Body of pancreas (tissue), 4 donors: ENCODE measurements around the gene CASP6. TPM values are rescaled to one million over a fixed set of nuclear protein-coding genes. Genes with fewer than 3 reads are reported as not detected.

Source experiments
- ATAC-seq: fragments of 150-250 bp; one replicate; pipeline ENCODE4 v1.9.1; 2016
- DNase-seq, 4 donors: peaks; one replicate each; pipeline ENCODE4 v3.0.0-alpha.2; 2019
- H3K27ac ChIP-seq, 4 donors: fragments of 200-600 bp; sonication (generic); 1 replicate in 3 of 4; 2 replicates in 1 of 4; pipeline versions ENCODE4 v1.5.1 to v1.6.1; 2016 to 2019; ENCODE audit warnings: mild to moderate bottlenecking in 1 of 4, mixed read lengths in 1 of 4, moderate library complexity in 1 of 4
- H3K27me3 ChIP-seq, 2 donors: fragments of 200-600 bp; sonication (generic); one replicate each; pipeline ENCODE4 v1.6.0; 2016; ENCODE audit warnings: mild to moderate bottlenecking in 1 of 2
- H3K36me3 ChIP-seq, 2 donors: fragments of 200-600 bp; sonication (generic); replicated peaks in 1 of 2; 2 replicates each; pipeline ENCODE4 v1.5.1; 2016; ENCODE audit warnings: low read depth in 2 of 2; ENCODE audit not compliant: insufficient read depth in 1 of 2
- H3K4me1 ChIP-seq: fragments of 200-600 bp; sonication (generic); one replicate; pipeline ENCODE4 v1.6.0; 2016
- H3K4me3 ChIP-seq, 2 donors: fragments of 200-600 bp; sonication (generic); 1 replicate in 1 of 2; 2 replicates in 1 of 2; pipeline ENCODE4 v1.5.1; 2016 to 2019
- H3K9me3 ChIP-seq, 3 donors: fragments of 200-600 bp; sonication (generic); 1 replicate in 2 of 3; 2 replicates in 1 of 3; pipeline ENCODE4 v1.5.1; 2016
- POLR2A ChIP-seq, 3 donors: fragments of 450-650 bp; IDR thresholded peaks; one replicate each; pipeline ENCODE4 v1.6.1; 2016; ENCODE audit warnings: antibody characterized with exemption in 3 of 3, mild to moderate bottlenecking in 2 of 3
- WGBS, 2 donors: methylation state at CpG; one replicate each; pipeline ENCODE4 v1.1.5; 2017; 5-methylcytosine and 5-hydroxymethylcytosine counted together
- intact Hi-C: fragments of 100-400 bp; cut with DNase I; formaldehyde crosslinking; loops from one replicate; pipeline ENCODE4 v1.15.1; 2023
- total RNA-seq, 2 donors: library from RNA; depleted of rRNA; stranded (reverse); fragments of >200 nt; gene quantifications; one replicate each; pipeline ENCODE4 v1.1.0, GENCODE V29; 2016
- TF ChIP-seq, protein P1 (sequence below), 7 experiments: fragments of 450-650 bp in 4 of 7; fragments of 200-600 bp in 3 of 7; sonication (generic) in 3 of 7; IDR thresholded peaks; one replicate each; pipeline ENCODE4 v1.5.1; 2016 to 2019; ENCODE audit warnings: antibody characterized with exemption in 7 of 7

The CASP6 gene
- total RNA-seq, 2 donors from 2014 or later: 8.6 to 9.6 TPM

DNA sequence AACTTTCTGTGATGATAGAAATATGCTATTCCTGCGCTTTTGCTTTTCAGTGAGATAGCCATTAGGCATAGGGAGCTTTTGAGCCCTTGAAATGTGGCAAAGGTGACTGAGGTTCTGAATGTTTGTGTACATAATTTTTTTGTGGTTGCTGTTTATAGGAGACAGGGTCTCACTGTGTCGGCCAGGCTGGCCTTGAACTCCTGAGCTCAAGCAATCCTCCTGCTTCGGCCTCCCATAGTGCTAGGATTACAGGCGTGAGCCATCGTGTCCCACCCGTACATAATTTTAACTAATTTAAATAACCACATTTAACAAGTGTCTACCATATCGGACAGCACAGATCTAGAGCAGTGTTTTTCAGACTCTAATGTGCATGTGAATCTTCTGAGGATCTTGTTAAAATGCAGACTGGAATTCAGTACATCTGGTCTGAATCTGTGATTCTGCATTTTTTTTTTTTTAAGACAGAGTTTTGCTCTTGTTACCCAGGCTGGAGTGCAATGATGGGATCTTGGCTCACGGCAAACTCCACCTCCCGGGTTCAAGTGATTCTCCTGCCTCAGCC, 45.3 kb downstream of the CASP6 start:
- 84 to 86% methylated on average over 9 of the region's 9 CpGs for WGBS, 2 donors
- no peaks in the 10 kb centered on the region for H3K9me3 ChIP-seq
- intact Hi-C loops: no loop called here
- no peaks in the 10 kb centered on the region for H3K4me1 ChIP-seq
- no peak overlapping the region for H3K27ac ChIP-seq
- TF ChIP-seq POLR2A (IDR thresholded peaks at IDR 0.05): no peak
- TF ChIP-seq, protein P1, sequence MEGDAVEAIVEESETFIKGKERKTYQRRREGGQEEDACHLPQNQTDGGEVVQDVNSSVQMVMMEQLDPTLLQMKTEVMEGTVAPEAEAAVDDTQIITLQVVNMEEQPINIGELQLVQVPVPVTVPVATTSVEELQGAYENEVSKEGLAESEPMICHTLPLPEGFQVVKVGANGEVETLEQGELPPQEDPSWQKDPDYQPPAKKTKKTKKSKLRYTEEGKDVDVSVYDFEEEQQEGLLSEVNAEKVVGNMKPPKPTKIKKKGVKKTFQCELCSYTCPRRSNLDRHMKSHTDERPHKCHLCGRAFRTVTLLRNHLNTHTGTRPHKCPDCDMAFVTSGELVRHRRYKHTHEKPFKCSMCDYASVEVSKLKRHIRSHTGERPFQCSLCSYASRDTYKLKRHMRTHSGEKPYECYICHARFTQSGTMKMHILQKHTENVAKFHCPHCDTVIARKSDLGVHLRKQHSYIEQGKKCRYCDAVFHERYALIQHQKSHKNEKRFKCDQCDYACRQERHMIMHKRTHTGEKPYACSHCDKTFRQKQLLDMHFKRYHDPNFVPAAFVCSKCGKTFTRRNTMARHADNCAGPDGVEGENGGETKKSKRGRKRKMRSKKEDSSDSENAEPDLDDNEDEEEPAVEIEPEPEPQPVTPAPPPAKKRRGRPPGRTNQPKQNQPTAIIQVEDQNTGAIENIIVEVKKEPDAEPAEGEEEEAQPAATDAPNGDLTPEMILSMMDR (IDR thresholded peaks at IDR 0.05): no peak
- ATAC-seq (no peak), DNase-seq (no peak)
- no peaks in the 10 kb centered on the region for H3K27me3 ChIP-seq
- no peaks in the 10 kb centered on the region for H3K36me3 ChIP-seq
- no peak overlapping the region for H3K4me3 ChIP-seq

DNA sequence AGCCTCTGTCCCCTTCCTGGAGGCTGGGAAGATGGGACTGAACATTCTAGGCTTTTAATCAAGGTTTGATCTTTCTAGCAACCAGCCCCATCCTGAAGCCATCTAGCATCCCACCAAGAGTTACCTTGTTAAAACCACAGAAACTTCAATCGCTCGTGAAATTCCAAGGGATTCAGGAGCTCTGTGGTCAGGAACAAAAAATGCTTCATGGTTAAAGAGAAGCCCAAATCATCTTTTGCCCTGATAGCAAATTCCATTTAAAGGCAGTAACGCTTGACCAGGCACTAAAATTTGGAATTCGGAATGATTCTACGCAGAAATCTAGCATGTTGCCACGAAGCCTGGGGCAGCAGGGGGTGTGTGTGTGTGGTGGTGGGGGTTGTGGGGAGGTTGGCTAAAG, 47.8 kb downstream of the CASP6 start:
- H3K27ac ChIP-seq: no peak overlapping the region
- no peaks in the 10 kb centered on the region for H3K9me3 ChIP-seq
- no peaks in the 10 kb centered on the region for H3K4me1 ChIP-seq
- no peak for DNase-seq
- intact Hi-C loops: no loop called here
- H3K27me3 ChIP-seq: no peaks in the 10 kb centered on the region
- no peaks in the 10 kb centered on the region for H3K36me3 ChIP-seq
- H3K4me3 ChIP-seq: no peak overlapping the region
- TF ChIP-seq POLR2A (IDR thresholded peaks at IDR 0.05): no peak
- TF ChIP-seq, protein P1 (IDR thresholded peaks at IDR 0.05): no peak
- WGBS, 2 donors: 44 to 73% methylated on average over 6 of the region's 6 CpGs
- no peak for ATAC-seq

DNA sequence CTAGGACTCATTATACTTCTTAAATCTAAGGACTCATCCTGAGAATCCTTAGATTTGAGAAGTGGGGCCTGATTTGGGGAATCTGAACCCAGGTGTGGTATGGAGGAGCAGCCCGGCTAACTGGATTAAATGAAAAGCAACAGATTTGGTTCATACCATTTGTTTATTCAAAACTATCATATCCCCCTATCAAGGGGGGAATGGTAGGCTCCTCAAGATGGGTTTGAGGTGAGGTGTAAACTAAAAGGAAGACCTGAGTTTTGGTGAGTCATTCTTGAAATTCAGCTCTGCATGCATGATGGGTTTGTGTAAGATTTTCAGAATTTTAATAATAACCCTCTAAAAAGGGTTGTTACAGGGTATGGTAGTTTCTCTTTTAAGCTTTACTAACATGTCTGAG, 53.4 kb downstream of the CASP6 start:
- WGBS, 2 donors: 94 to 100% methylated on average over 1 of the region's 1 CpG
- no peaks in the 10 kb centered on the region for H3K9me3 ChIP-seq
- ATAC-seq: no peak
- H3K4me3 ChIP-seq: no peak overlapping the region
- no peak overlapping the region for H3K27ac ChIP-seq
- no peaks in the 10 kb centered on the region for H3K4me1 ChIP-seq
- intact Hi-C loops: no loop called here
- DNase-seq: no peak
- no peak for TF ChIP-seq POLR2A (IDR thresholded peaks at IDR 0.05)
- TF ChIP-seq, protein P1 (IDR thresholded peaks at IDR 0.05): no peak
- no peaks in the 10 kb centered on the region for H3K36me3 ChIP-seq
- H3K27me3 ChIP-seq: no peaks in the 10 kb centered on the region

DNA sequence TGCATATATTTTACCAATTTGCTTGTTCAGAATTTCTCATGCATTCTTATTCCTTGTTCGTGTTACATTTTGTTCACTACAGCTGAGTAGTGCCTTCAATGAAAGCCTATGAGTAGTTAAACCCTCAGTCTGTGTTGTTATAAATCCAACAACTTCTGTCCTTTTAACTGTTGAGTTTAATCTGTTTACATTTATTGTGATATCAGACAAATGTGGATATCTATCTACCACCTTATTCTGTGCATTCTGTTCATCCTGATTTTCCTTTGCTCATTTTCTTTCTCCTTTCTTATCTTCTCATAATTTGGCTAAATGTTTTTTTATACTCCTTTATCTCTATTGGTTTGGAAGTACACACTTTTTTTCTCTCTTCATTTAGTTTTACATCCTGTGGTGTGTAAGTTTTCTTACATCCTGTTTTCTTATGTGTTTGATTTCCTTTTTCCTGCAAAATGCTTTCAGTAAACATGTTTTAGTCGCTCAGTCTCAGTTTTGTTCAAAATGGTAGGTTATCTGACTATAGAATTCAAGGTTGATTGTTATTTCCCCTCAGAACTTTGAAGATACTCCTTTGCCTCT, 54.2 kb downstream of the CASP6 start:
- no peak for ATAC-seq
- H3K27ac ChIP-seq: no peak overlapping the region
- no peaks in the 10 kb centered on the region for H3K4me1 ChIP-seq
- 72 to 74% methylated on average over 2 of the region's 2 CpGs for WGBS, 2 donors
- TF ChIP-seq POLR2A (IDR thresholded peaks at IDR 0.05): no peak
- TF ChIP-seq, protein P1 (IDR thresholded peaks at IDR 0.05): no peak
- H3K9me3 ChIP-seq: no peaks in the 10 kb centered on the region
- H3K4me3 ChIP-seq: no peak overlapping the region
- no peaks in the 10 kb centered on the region for H3K27me3 ChIP-seq
- H3K36me3 ChIP-seq: no peaks in the 10 kb centered on the region
- intact Hi-C loops: no loop called here
- DNase-seq: no peak
